ENCODE measurements around the gene YEATS2.

Gene YEATS2

DNA sequence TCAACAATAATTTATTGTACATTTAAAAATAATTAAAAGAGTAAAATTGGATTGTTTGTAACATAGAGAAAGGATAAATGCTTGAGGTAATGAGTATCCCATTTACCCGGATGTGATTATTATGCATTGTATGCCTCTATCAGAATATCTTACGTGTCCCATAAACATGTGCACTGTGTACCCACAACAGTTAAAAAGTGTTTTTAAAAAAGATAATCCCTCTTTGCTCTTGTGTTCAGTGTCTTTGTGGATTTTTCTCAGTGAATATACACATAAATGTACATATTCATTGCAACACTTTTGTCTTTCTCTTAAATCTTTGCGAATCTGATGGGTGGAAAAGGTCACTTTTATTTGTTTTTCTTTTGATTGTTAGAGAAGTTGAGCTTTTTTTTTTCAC lies 20.4 kb downstream of the YEATS2 start:
- Histone ChIP-seq H3K27ac (ENCODE audit: extremely low read depth, low read depth, low read length) (no peak overlapping the region), H3K4me3 (ENCODE audit: low read depth, low read length) (no peak overlapping the region), H3K36me3 (ENCODE audit: control insufficient read depth in 2 of 2, insufficient read depth in 1 of 2, low read length in 2 of 2) (peaks cover 23 to 69% of the 10 kb centered on the region in 2 experiments; a peak in 2 of 3 replicates), H3K4me1 (ENCODE audit: control insufficient read depth, insufficient read depth, low read length) (no peaks in the 10 kb centered on the region), H3K9me3 (ENCODE audit: control insufficient read depth, insufficient read depth, low read depth, low read length) (no peaks in the 10 kb centered on the region)
- POLR2A ChIA-PET = no interaction called here
- TF ChIP-seq ZNF596 (tag by site-specific recombination; IDR thresholded peaks at IDR 0.05) = no peak
- no peak for TF ChIP-seq ZNF202 (tag by site-specific recombination; IDR thresholded peaks at IDR 0.05; ENCODE audit: borderline replicate concordance)
- no peak for TF ChIP-seq ZNF510 (tag by site-specific recombination; IDR thresholded peaks at IDR 0.05; ENCODE audit: insufficient replicate concordance)
- TF ChIP-seq, protein P1, sequence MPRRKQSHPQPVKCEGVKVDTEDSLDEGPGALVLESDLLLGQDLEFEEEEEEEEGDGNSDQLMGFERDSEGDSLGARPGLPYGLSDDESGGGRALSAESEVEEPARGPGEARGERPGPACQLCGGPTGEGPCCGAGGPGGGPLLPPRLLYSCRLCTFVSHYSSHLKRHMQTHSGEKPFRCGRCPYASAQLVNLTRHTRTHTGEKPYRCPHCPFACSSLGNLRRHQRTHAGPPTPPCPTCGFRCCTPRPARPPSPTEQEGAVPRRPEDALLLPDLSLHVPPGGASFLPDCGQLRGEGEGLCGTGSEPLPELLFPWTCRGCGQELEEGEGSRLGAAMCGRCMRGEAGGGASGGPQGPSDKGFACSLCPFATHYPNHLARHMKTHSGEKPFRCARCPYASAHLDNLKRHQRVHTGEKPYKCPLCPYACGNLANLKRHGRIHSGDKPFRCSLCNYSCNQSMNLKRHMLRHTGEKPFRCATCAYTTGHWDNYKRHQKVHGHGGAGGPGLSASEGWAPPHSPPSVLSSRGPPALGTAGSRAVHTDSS (tag by site-specific recombination; IDR thresholded peaks at IDR 0.05) = no peak
- no peak for TF ChIP-seq BCL11B (tag by site-specific recombination; IDR thresholded peaks at IDR 0.05; ENCODE audit: low read depth)
- TF ChIP-seq HOXA7 (CRISPR knock-in tag; IDR thresholded peaks at IDR 0.05; ENCODE audit: borderline replicate concordance) = no peak
- no peak for TF ChIP-seq ZNF629 (tag by site-specific recombination; IDR thresholded peaks at IDR 0.05)
- no peak for TF ChIP-seq ZNF514 (tag by site-specific recombination; IDR thresholded peaks at IDR 0.05)
- no peak for TF ChIP-seq ZNF658 (tag by site-specific recombination; IDR thresholded peaks at IDR 0.05)
- TF ChIP-seq KLF16 (tag by site-specific recombination; IDR thresholded peaks at IDR 0.05) = no peak
- TF ChIP-seq ZBTB1 (tag by site-specific recombination; IDR thresholded peaks at IDR 0.05) = no peak
- CTCF ChIA-PET = no interaction called here

DNA sequence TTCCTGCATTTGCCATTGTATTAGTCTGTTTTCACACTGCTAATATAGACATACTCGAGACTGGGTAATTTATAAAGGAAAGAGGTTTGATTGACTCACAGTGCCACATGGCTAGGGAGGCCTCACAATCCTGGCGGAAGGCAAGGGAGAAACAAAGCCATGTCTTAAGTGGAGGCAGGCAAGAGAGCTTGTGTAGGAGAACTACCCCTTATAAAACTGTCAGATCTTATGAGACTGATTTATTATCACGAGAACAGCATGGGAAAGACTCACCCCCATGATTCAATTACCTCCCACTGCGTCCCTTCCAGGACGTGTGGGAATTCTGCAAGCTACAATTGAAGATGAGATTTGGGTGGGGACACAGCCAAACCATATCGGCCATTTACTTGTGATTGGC lies 27.8 kb downstream of the YEATS2 start:
- CTCF ChIA-PET = interaction anchor here (0.9 kb wide), 1 partner anchor 256 kb away, joined by 6 read pairs; no protein-coding TSS in a partner anchor
- no peaks in the 10 kb centered on the region for H3K9me3 ChIP-seq (ENCODE audit: control insufficient read depth, insufficient read depth, low read depth, low read length)
- POLR2A ChIA-PET = no interaction called here
- TF ChIP-seq KLF8 (tag by site-specific recombination; IDR thresholded peaks at IDR 0.05) (no peak), EGR2 (tag by site-specific recombination; IDR thresholded peaks at IDR 0.05; ENCODE audit: low read depth) (peak; percentile 55), SCRT2 (tag by site-specific recombination; IDR thresholded peaks at IDR 0.05) (no peak), ZFHX2 (tag by site-specific recombination; conservative IDR thresholded peaks at IDR 0.05) (peak; percentile 62), SETDB1 (IDR thresholded peaks at IDR 0.05; ENCODE audit: insufficient read length, low read length) (no peak), KLF16 (tag by site-specific recombination; IDR thresholded peaks at IDR 0.05) (no peak), ZSCAN23 (tag by site-specific recombination; IDR thresholded peaks at IDR 0.05) (no peak), ZNF416 (tag by site-specific recombination; IDR thresholded peaks at IDR 0.05) (no peak)
- no peak overlapping the region for H3K27ac ChIP-seq (ENCODE audit: extremely low read depth, low read depth, low read length)
- H3K4me1 ChIP-seq (ENCODE audit: control insufficient read depth, insufficient read depth, low read length) = no peaks in the 10 kb centered on the region
- H3K4me3 ChIP-seq (ENCODE audit: low read depth, low read length) = no peak overlapping the region
- peaks cover 50 to 91% of the 10 kb centered on the region in 2 experiments for H3K36me3 ChIP-seq (ENCODE audit: control insufficient read depth in 2 of 2, insufficient read depth in 1 of 2, low read length in 2 of 2)

DNA sequence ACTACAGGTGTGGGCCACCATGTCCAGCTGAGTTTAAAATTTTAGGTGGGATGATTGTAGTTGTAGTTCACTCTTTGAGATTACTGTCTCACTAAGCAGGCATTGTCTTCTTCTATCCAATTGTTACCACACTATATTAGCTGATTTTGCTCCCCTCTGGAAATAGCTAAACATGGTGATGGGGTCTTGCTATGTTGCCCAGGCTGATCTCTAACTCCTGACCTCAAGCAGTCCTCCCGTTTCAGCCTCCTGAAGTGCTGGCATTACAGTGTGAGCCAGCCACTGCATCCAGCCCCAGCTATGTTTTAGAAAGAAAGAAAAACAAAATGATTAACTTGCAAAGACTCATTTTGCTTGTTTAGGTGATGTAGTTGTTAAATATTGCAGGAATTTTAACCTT lies 30.6 kb downstream of the YEATS2 start:
- Histone ChIP-seq H3K36me3 (ENCODE audit: control insufficient read depth in 2 of 2, insufficient read depth in 1 of 2, low read length in 2 of 2) (peaks cover 40 to 88% of the 10 kb centered on the region in 2 experiments), H3K4me3 (ENCODE audit: low read depth, low read length) (no peak overlapping the region), H3K27ac (ENCODE audit: extremely low read depth, low read depth, low read length) (no peak overlapping the region), H3K9me3 (ENCODE audit: control insufficient read depth, insufficient read depth, low read depth, low read length) (no peaks in the 10 kb centered on the region), H3K4me1 (ENCODE audit: control insufficient read depth, insufficient read depth, low read length) (no peaks in the 10 kb centered on the region)
- TF ChIP-seq ZNF121 (tag by site-specific recombination; IDR thresholded peaks at IDR 0.05) (peak; percentile 52; the same call in 1 of the 2 replicates), GLIS2 (tag by site-specific recombination; IDR thresholded peaks at IDR 0.05) (no peak), ZNF521 (tag by site-specific recombination; IDR thresholded peaks at IDR 0.05) (no peak)
- ChIA-PET POLR2A (no interaction called here), CTCF (interaction anchor here (0.6 kb wide), 2 partner anchors 25 to 1734 kb away, joined by 3 read pairs; no protein-coding TSS in a partner anchor)
